B cell (primary cell): ENCODE results near the gene IL17RE. TPM values are rescaled to one million over a fixed set of nuclear protein-coding genes. Genes with fewer than 3 reads are reported as not detected.

Experiments used
- ATAC-seq: fragments of 200-7000 bp; cut with Tn5 transposase; one replicate; pipeline ENCODE4 v1.10.0; 2021; ENCODE audit warnings: low read depth, mild to moderate bottlenecking, moderate number of reproducible peaks, moderate library complexity
- CTCF ChIA-PET: fragments of 350-600 bp; sonication (Branson Sonifier 250); formaldehyde crosslinking; loops from one replicate; lab custom pipeline; 2021; ENCODE audit warnings: antibody characterized with exemption, inconsistent platforms; lab: Charles Lee
- POLR2A ChIA-PET: fragments of 350-600 bp; sonication (Branson Sonifier 250); formaldehyde crosslinking; loops from one replicate; lab custom pipeline; 2021; ENCODE audit warnings: antibody characterized with exemption; lab: Charles Lee
- DNase-seq: peaks from one replicate; pipeline ENCODE4 v3.0.0; 2013
- H2AFZ ChIP-seq: 2 replicates; pipeline ENCODE4 v1.6.1; 2012; ENCODE audit warnings: mild to moderate bottlenecking, low read depth, low read length; ENCODE audit not compliant: insufficient read depth, poor library complexity, severe bottlenecking
- H3K27ac ChIP-seq, 2 donors: 1 replicate in 1 of 2; 2 replicates in 1 of 2; pipeline ENCODE4 v1.5.1; 2012 to 2013; ENCODE audit warnings: low read length in 2 of 2, mild to moderate bottlenecking in 2 of 2, moderate library complexity in 1 of 2
- H3K27me3 ChIP-seq, 4 experiments: fragments of 200-600 bp in 1 of 4; sonication (generic) in 1 of 4; replicated peaks in 1 of 4; 1 replicate in 2 of 4; 2 replicates in 2 of 4; pipeline versions ENCODE4 v1.6.1 to v1.7.0; 2013 to 2016; ENCODE audit warnings: low read length in 3 of 4, mild to moderate bottlenecking in 2 of 4, mixed read lengths in 1 of 4, moderate library complexity in 1 of 4; ENCODE audit not compliant: insufficient read depth in 4 of 4, control insufficient read depth in 3 of 4; ENCODE audit errors: control extremely low read depth in 1 of 4
- H3K36me3 ChIP-seq, 2 experiments: replicated peaks in 1 of 2; 1 replicate in 1 of 2; 2 replicates in 1 of 2; pipeline versions ENCODE4 v1.6.1 to v1.7.1; 2013; ENCODE audit warnings: low read length in 1 of 2; ENCODE audit not compliant: insufficient read depth in 2 of 2, control insufficient read depth in 1 of 2; ENCODE audit errors: control extremely low read depth in 1 of 2, extremely low read depth in 1 of 2
- H3K4me1 ChIP-seq, 2 donors: fragments of 200-600 bp in 1 of 2; sonication (generic) in 1 of 2; 1 replicate in 1 of 2; 2 replicates in 1 of 2; pipeline versions ENCODE4 v1.5.1 to v1.6.1; 2013 to 2017; ENCODE audit warnings: low read length in 2 of 2; ENCODE audit not compliant: control insufficient read depth in 2 of 2, insufficient read depth in 2 of 2
- H3K4me2 ChIP-seq: replicated peaks from 2 replicates; pipeline ENCODE3; 2012; ENCODE audit warnings: mild to moderate bottlenecking, low read depth, low read length; ENCODE audit not compliant: poor library complexity, severe bottlenecking
- H3K4me3 ChIP-seq, 5 experiments: fragments of 200-600 bp in 1 of 5; sonication (generic) in 1 of 5; 1 replicate in 3 of 5; 2 replicates in 2 of 5; pipeline versions ENCODE4 v1.5.1 to v1.7.0; 2011 to 2016; ENCODE audit warnings: low read length in 4 of 5, mild to moderate bottlenecking in 4 of 5, low read depth in 2 of 5, control low read depth in 1 of 5, moderate library complexity in 1 of 5; ENCODE audit not compliant: insufficient read depth in 1 of 5; ENCODE audit errors: control extremely low read depth in 1 of 5, extremely low read depth in 1 of 5
- H3K79me2 ChIP-seq: fragments of 200-600 bp; sonication (generic); one replicate; pipeline ENCODE4 v1.6.0; 2016; ENCODE audit warnings: low read length; ENCODE audit not compliant: control insufficient read depth, insufficient read depth
- H3K9ac ChIP-seq: fragments of 200-600 bp; sonication (generic); 2 replicates; pipeline ENCODE4 v1.6.1; 2017; ENCODE audit warnings: mild to moderate bottlenecking, low read length, moderate library complexity
- H3K9me3 ChIP-seq, 3 donors: one replicate each; pipeline versions ENCODE4 v1.6.1 to v1.7.1; 2013; ENCODE audit warnings: low read length in 2 of 3; ENCODE audit not compliant: control insufficient read depth in 2 of 3, insufficient read depth in 1 of 3; ENCODE audit errors: control extremely low read depth in 1 of 3
- H4K20me1 ChIP-seq: 2 replicates; pipeline ENCODE4 v1.6.0; 2012; ENCODE audit warnings: mild to moderate bottlenecking, low read length; ENCODE audit not compliant: insufficient read depth, control insufficient read depth, poor library complexity, severe bottlenecking
- H3K27ac Mint-ChIP-seq: one replicate; pipeline ENCODE4 v1.8.0; 2021; ENCODE audit warnings: mixed read lengths
- H3K27me3 Mint-ChIP-seq: one replicate; pipeline ENCODE4 v1.8.0; 2021; ENCODE audit warnings: mixed read lengths
- H3K4me1 Mint-ChIP-seq: one replicate; pipeline ENCODE4 v1.8.0; 2021; ENCODE audit warnings: mixed read lengths
- H3K4me3 Mint-ChIP-seq: one replicate; pipeline ENCODE4 v1.8.0; 2021; ENCODE audit warnings: mixed read lengths
- H3K9me3 Mint-ChIP-seq: one replicate; pipeline ENCODE4 v1.8.0; 2022; ENCODE audit warnings: mixed read lengths; ENCODE audit not compliant: insufficient read depth
- EZH2 ChIP-seq: IDR thresholded peaks from 2 replicates; pipeline ENCODE4 v1.6.1; 2012; ENCODE audit warnings: borderline replicate concordance, low read depth, mild to moderate bottlenecking, moderate library complexity, low read length; ENCODE audit not compliant: insufficient read depth, poor library complexity, severe bottlenecking
- WGBS: methylation state at CpG from one replicate; pipeline ENCODE4 v1.1.5; 2013; ENCODE audit warnings: missing lambda C conversion rate; ENCODE audit not compliant: insufficient coverage; 5-methylcytosine and 5-hydroxymethylcytosine counted together
- intact Hi-C: fragments of 100-400 bp; cut with micrococcal nuclease; formaldehyde crosslinking; loops from one replicate; pipeline ENCODE4 v1.10.0; 2022
- polyA plus RNA-seq: library from polyadenylated mRNA; depleted of rRNA; stranded (reverse); fragments of >200 nt; gene quantifications from 2 replicates; pipeline ENCODE4 v1.2.3, GENCODE V29; 2012
- total RNA-seq, 2 donors: library from RNA; stranded (reverse); fragments of 120-200 nt in 1 of 2; gene quantifications; 1 replicate in 1 of 2; 2 replicates in 1 of 2; pipeline versions ENCODE4 v1.2.3 to v1.2.4, GENCODE V29; 2013 to 2022
- TF ChIP-seq, protein P1 (sequence below): fragments of 200-600 bp; IDR thresholded peaks from one replicate; pipeline ENCODE4 v1.8.0; 2022; ENCODE audit warnings: antibody characterized with exemption, mild to moderate bottlenecking

The IL17RE gene
- total and polyA plus RNA-seq, 2 donors (not counting 1 experiment from before 2014, with no cell fraction given): 0.37 TPM; not detected in 1

DNA sequence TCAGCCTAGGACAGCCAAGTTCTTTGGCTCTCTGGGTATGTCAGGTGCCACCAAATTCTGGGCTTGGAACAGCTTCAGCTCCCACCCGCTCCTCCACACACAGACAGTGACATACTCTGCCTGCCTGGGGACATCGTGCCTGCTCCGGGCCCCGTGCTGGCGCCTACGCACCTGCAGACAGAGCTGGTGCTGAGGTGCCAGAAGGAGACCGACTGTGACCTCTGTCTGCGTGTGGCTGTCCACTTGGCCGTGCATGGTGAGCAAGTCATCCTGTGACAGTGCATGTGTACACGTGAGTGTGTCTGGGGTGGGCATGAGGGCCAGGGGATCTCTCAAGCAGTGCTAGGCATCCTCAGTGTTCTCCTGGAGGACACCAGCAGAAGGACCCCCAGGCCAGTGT lies 15.2 kb downstream of the IL17RE start:
- WGBS: 94% methylated on average over 10 of the region's 10 CpGs
- Histone ChIP-seq H3K9me3 (no peaks in the 10 kb centered on the region), H3K4me1 (peaks cover 17 to 20% of the 10 kb centered on the region in 2 donors), H2AFZ (no peak overlapping the region), H3K36me3 (no peaks in the 10 kb centered on the region), H3K9ac (no peak overlapping the region), H3K27ac (no peak overlapping the region), H3K79me2 (no peaks in the 10 kb centered on the region), H3K4me3 (no peak overlapping the region), H3K27me3 (peaks cover 0 to 22% (median 9%) of the 10 kb centered on the region in 4 experiments), H3K4me2 (no peak overlapping the region), H4K20me1 (no peaks in the 10 kb centered on the region)
- ChIA-PET CTCF (no interaction called here), POLR2A (no interaction called here)
- no peak for DNase-seq
- Mint-ChIP-seq H3K27me3 (peaks cover 7% of the 10 kb centered on the region), H3K4me3 (peak overlapping the region; percentile 39), H3K4me1 (peaks cover 15% of the 10 kb centered on the region), H3K9me3 (no peaks in the 10 kb centered on the region), H3K27ac (no peak overlapping the region)
- no peak for TF ChIP-seq EZH2
- TF ChIP-seq, protein P1, sequence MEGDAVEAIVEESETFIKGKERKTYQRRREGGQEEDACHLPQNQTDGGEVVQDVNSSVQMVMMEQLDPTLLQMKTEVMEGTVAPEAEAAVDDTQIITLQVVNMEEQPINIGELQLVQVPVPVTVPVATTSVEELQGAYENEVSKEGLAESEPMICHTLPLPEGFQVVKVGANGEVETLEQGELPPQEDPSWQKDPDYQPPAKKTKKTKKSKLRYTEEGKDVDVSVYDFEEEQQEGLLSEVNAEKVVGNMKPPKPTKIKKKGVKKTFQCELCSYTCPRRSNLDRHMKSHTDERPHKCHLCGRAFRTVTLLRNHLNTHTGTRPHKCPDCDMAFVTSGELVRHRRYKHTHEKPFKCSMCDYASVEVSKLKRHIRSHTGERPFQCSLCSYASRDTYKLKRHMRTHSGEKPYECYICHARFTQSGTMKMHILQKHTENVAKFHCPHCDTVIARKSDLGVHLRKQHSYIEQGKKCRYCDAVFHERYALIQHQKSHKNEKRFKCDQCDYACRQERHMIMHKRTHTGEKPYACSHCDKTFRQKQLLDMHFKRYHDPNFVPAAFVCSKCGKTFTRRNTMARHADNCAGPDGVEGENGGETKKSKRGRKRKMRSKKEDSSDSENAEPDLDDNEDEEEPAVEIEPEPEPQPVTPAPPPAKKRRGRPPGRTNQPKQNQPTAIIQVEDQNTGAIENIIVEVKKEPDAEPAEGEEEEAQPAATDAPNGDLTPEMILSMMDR: no peak
- intact Hi-C loops: no loop called here
- no peak for ATAC-seq

DNA sequence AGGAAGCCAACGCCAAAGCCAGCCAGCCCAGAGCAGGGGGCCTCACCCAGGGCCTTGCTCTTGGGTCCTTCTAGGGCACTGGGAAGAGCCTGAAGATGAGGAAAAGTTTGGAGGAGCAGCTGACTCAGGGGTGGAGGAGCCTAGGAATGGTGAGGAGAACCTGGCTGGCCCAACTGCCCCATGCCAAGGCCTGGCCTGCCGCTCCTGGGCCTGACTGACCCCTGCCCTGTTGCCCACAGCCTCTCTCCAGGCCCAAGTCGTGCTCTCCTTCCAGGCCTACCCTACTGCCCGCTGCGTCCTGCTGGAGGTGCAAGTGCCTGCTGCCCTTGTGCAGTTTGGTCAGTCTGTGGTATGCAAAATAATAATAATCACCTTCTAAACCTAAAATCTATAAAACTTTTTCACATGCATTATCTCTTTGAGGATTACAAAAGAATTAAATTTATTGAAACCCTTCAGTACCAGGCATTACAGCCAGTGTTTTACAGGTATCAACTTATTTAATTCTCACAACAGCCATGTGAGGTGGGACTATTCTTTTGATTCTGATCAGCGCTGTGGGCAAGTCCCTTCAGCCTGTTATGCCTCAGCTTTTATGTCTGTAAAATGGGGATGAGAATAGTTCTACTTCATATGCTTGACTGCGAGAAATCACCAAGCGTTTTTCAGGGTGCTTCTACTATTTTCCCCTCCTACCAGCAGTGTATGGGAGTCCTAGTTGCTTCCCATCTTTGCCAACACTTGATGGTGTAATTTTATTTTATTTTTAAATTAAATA lies 15.8 kb downstream of the IL17RE start:
- H4K20me1 ChIP-seq: no peaks in the 10 kb centered on the region
- H3K27ac ChIP-seq: no peak overlapping the region
- TF ChIP-seq, protein P1: no peak
- no peak for TF ChIP-seq EZH2
- no peaks in the 10 kb centered on the region for H3K9me3 ChIP-seq
- peaks cover 0 to 21% (median 9%) of the 10 kb centered on the region in 4 experiments for H3K27me3 ChIP-seq
- DNase-seq: no peak
- ChIA-PET CTCF (no interaction called here), POLR2A (no interaction called here)
- H3K9me3 Mint-ChIP-seq: no peaks in the 10 kb centered on the region
- H3K4me2 ChIP-seq: no peak overlapping the region
- peaks cover 15% of the 10 kb centered on the region for H3K4me1 Mint-ChIP-seq
- H3K4me3 Mint-ChIP-seq: peak overlapping the region; percentile 39
- H3K27me3 Mint-ChIP-seq: peaks cover 6% of the 10 kb centered on the region
- H3K9ac ChIP-seq: no peak overlapping the region
- no peak overlapping the region for H3K4me3 ChIP-seq
- no peak for ATAC-seq
- no peaks in the 10 kb centered on the region for H3K79me2 ChIP-seq
- H3K36me3 ChIP-seq: no peaks in the 10 kb centered on the region
- WGBS: 90% methylated on average over 1 of the region's 8 CpGs
- H3K27ac Mint-ChIP-seq: no peak overlapping the region
- intact Hi-C loops: no loop called here
- H3K4me1 ChIP-seq: peaks cover 17 to 20% of the 10 kb centered on the region in 2 donors
- no peak overlapping the region for H2AFZ ChIP-seq
